OCI-LY3 (cell line): ENCODE results near the gene TTC21B.

Experiments
- H2AFZ ChIP-seq: fragments of 200-600, 300-600 bp; shearing (Covaris generic); 2 replicates; pipeline ENCODE4 v1.6.0; 2014; ENCODE audit warnings: antibody characterized with exemption, low read depth, low read length
- H3K27ac ChIP-seq: fragments of 200-600, 300-600 bp; sonication (generic); 2 replicates; pipeline ENCODE4 v1.5.1; 2014; ENCODE audit warnings: mild to moderate bottlenecking, low read length, moderate library complexity, mixed read lengths
- H3K27me3 ChIP-seq: fragments of 200-600, 300-600 bp; sonication (generic); 2 replicates; pipeline ENCODE4 v1.6.1; 2014; ENCODE audit warnings: low read depth, low read length, mixed read lengths
- H3K36me3 ChIP-seq: fragments of 200-600, 300-600 bp; sonication (generic); replicated peaks from 2 replicates; pipeline ENCODE3; 2014; ENCODE audit warnings: low read depth, low read length, mixed read lengths
- H3K4me1 ChIP-seq: fragments of 300-600, 200-600 bp; sonication (generic); 2 replicates; pipeline ENCODE4 v1.6.1; 2014; ENCODE audit warnings: low read length, mixed read lengths
- H3K4me2 ChIP-seq: fragments of 200-600, 300-600 bp; sonication (generic); 2 replicates; pipeline ENCODE4 v1.6.1; 2014; ENCODE audit warnings: low read length, mixed read lengths
- H3K4me3 ChIP-seq: fragments of 300-600, 200-600 bp; sonication (generic); 2 replicates; pipeline ENCODE4 v1.5.1; 2014; ENCODE audit warnings: antibody characterized with exemption, mild to moderate bottlenecking, low read length, moderate library complexity
- H3K79me2 ChIP-seq: fragments of 300-600, 200-600 bp; shearing (Covaris generic); 2 replicates; pipeline ENCODE4 v1.6.1; 2014; ENCODE audit warnings: mild to moderate bottlenecking, low read length, mixed read lengths
- H3K9ac ChIP-seq: fragments of 300-600, 200-600 bp; shearing (Covaris generic); 2 replicates; pipeline ENCODE4 v1.6.0; 2014; ENCODE audit warnings: mild to moderate bottlenecking, low read length, moderate library complexity
- H3K9me3 ChIP-seq: fragments of 200-600, 300-600 bp; shearing (Covaris generic); 2 replicates; pipeline ENCODE4 v1.6.1; 2014; ENCODE audit warnings: low read length, mixed read lengths; ENCODE audit not compliant: insufficient read depth
- H4K20me1 ChIP-seq: fragments of 200-600, 300-600 bp; sonication (generic); 2 replicates; pipeline ENCODE4 v1.6.1; 2016; ENCODE audit warnings: low read length, mixed read lengths; ENCODE audit not compliant: insufficient read depth
- CTCF ChIP-seq: fragments of 200-600, 300-600 bp; sonication (generic); IDR thresholded peaks from 2 replicates; pipeline ENCODE4 v1.5.1; 2014; ENCODE audit warnings: antibody characterized with exemption, low read length, low read depth
- EZH2phosphoT487 ChIP-seq: fragments of 200-600 bp; shearing (Covaris generic); IDR thresholded peaks from 2 replicates; pipeline ENCODE4 v1.6.1; 2018; ENCODE audit warnings: antibody characterized with exemption, mixed run types, low read depth

The TTC21B gene

GRCh38 chr2:165827016-165827920 lies 126.3 kb downstream of the TTC21B start:
- Histone ChIP-seq H3K27ac (no peak overlapping the region), H3K79me2 (no peaks in the 10 kb centered on the region), H3K4me3 (no peak overlapping the region), H3K9me3 (no peaks in the 10 kb centered on the region), H3K27me3 (no peaks in the 10 kb centered on the region), H4K20me1 (no peaks in the 10 kb centered on the region), H3K4me1 (peaks cover 18% of the 10 kb centered on the region), H3K4me2 (peak overlapping the region; percentile 6; the same call in 1 of the 2 replicates), H2AFZ (no peak overlapping the region), H3K36me3 (no peaks in the 10 kb centered on the region), H3K9ac (no peak overlapping the region)
- TF ChIP-seq CTCF (no peak), EZH2phosphoT487 (no peak)

GRCh38 chr2:165825041-165825440 lies 128.5 kb downstream of the TTC21B start:
- no peak overlapping the region for H3K4me2 ChIP-seq
- no peaks in the 10 kb centered on the region for H3K9me3 ChIP-seq
- H3K79me2 ChIP-seq = no peaks in the 10 kb centered on the region
- no peaks in the 10 kb centered on the region for H3K36me3 ChIP-seq
- TF ChIP-seq CTCF (no peak), EZH2phosphoT487 (no peak)
- no peaks in the 10 kb centered on the region for H3K27me3 ChIP-seq
- H2AFZ ChIP-seq = no peak overlapping the region
- H3K4me1 ChIP-seq = peaks cover 18% of the 10 kb centered on the region
- H3K4me3 ChIP-seq = no peak overlapping the region
- no peaks in the 10 kb centered on the region for H4K20me1 ChIP-seq
- H3K9ac ChIP-seq = no peak overlapping the region
- no peak overlapping the region for H3K27ac ChIP-seq
